GM10248 (cell line): ENCODE data around the gene SCGN.
"Not testable (repeated sequence)": the region's sequence is repeated elsewhere in the genome, so short reads cannot be mapped to it uniquely, and the experiment has no call there.

Experiments used
- CTCF ChIA-PET: fragments of 300-600 bp; sonication (Branson Sonifier 250); formaldehyde crosslinking; extraction: SDS; loops from one replicate; lab custom pipeline; 2021; ENCODE audit warnings: antibody characterized with exemption; lab: Yijun Ruan, JAX
- POLR2A ChIA-PET: fragments of 350-650 bp; sonication (Branson Sonifier 250); formaldehyde crosslinking; extraction: SDS; loops from one replicate; lab custom pipeline; 2020; ENCODE audit warnings: antibody characterized with exemption; lab: Yijun Ruan, JAX
- DNase-seq: peaks from one replicate; pipeline ENCODE4 v3.0.0; 2012; ENCODE audit errors: extremely low spot score
- CTCF ChIP-seq: IDR thresholded peaks from 2 replicates; pipeline ENCODE4 v1.5.1; 2012; ENCODE audit warnings: mild to moderate bottlenecking, low read depth; ENCODE audit errors: extremely low read depth, missing control alignments, control extremely low read depth

SCGN gene

GRCh38 chr6:25745836-25746235 is 93.8 kb downstream of the SCGN start:
- no peak for TF ChIP-seq CTCF
- ChIA-PET CTCF (interaction anchor here (1.0 to 1.6 kb wide), 3 partner anchors 8 to 33 kb away, joined by 3 read pairs; partner anchors contain the start of gene SLC17A4), POLR2A (no interaction called here)
- no peak for DNase-seq

DNA sequence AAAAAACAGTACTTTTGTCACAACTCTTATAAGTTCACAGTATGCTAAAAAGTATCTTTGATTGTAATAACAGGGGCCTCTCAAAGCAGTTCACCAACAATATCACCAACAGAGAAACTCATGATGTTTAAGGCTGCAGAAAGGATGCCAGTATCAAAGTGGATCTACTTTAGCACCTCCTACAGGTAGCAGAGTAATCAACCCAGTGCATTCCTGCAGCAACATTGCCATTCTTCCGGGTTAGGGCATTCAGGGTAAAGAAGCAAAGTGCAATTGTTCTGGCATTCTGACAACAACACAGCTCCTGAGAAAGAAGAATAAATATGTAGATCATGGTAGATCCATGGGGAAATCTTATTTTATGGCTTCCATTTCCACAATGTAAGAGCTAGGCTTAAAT is 95.0 kb downstream of the SCGN start:
- POLR2A ChIA-PET = no interaction called here
- no peak for DNase-seq
- no peak for TF ChIP-seq CTCF
- CTCF ChIA-PET = interaction anchor here (1.3 to 1.7 kb wide), 2 partner anchors 13 to 27 kb away, joined by 4 to 7 read pairs; no protein-coding TSS in a partner anchor

DNA sequence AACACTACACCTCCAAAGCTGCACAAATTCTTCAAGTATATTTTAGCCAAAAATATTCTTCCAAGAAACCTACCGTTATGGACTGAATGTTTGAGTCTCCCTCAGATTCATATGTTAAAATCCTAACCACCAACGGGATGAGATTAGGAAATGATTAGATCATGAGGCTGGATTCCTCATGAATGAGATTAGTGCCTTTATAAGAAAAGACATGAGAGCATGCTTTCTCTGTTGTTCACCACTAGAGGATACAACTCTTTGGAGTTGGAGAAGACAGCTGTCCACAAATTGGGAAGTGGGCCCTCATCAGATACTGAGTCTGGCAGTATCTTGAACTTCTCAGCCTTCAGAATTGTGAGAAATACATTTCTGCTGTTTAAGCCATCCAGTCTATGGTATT is 95.5 kb downstream of the SCGN start:
- DNase-seq = no peak
- ChIA-PET POLR2A (no interaction called here), CTCF (interaction anchor here (1.3 to 1.7 kb wide), 2 partner anchors 13 to 27 kb away, joined by 4 to 7 read pairs; no protein-coding TSS in a partner anchor)
- TF ChIP-seq CTCF = no peak

GRCh38 chr6:25748049-25748448 is 96.0 kb downstream of the SCGN start:
- TF ChIP-seq CTCF = no peak
- DNase-seq = no peak
- POLR2A ChIA-PET = no interaction called here
- CTCF ChIA-PET = interaction anchor here (1.3 to 1.7 kb wide), 2 partner anchors 12 to 28 kb away, joined by 4 to 7 read pairs; no protein-coding TSS in a partner anchor

DNA sequence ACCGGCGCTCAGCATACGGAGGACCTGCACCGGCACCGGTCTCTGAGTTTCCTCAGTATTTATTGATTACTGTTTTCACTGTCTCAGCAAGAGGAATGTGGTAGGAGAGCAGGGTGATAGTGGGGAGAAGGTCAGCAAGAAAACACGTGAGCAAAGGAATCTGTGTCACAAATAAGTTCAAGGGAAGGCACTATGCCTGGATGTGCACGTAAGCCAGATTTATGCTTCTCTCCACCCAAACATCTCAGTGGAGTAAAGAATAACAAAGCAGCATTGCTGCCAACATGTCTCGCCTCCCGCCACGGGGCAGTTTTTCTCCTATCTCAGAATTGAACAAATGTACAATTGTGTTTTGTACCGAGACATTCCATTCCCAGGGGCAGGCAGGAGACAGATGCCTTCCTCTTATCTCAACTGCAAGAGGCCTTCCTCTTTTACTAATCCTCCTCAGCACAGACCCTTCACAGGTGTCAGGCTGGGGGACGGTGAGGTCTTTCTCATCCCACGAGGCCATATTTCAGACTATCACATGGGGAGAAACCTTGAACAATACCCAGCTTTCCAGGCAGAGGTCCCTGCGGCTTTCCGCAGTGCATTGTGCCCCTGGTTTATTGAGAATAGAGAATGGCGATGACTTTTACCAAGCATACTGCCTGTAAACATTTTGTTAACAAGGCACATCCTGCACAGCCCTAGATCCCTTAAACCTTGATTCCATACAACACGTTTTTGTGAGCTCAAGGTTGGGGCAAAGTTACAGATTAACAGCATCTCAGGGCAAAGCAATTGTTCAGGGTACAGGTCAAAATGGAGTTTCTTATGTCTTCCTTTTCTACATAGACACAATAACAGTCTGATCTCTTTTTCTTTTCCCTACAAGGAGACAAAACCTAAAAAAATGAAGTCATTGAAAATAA is 96.8 kb downstream of the SCGN start:
- CTCF ChIA-PET, POLR2A ChIA-PET, DNase-seq: not testable (repeated sequence)

DNA sequence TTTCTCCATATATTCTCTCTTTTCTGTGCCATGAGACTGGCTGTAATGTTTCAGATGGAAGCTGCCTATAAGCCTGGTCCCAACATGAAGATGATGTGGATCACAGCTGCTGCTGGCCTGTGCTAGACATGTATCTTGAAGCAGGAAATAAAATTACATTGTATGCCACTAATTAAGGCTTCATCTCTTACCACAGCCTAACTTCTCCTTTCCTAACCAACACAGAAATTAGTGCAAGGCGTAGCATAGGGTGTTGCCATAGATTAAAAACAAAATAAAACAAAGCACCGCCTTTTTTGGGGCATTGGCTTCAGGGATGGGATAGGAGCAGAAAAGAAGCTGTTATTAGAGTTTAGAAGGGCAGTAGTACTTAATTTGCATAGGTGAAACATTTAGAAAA is 97.8 kb downstream of the SCGN start:
- no peak for TF ChIP-seq CTCF
- DNase-seq = no peak
- POLR2A ChIA-PET = no interaction called here
- CTCF ChIA-PET = interaction anchor here (0.7 to 1.9 kb wide), 5 partner anchors 9 to 132 kb away, joined by 3 to 6 read pairs (median 4); no protein-coding TSS in a partner anchor

- no peak for TF ChIP-seq CTCF
- POLR2A ChIA-PET = no interaction called here
- no peak for DNase-seq
- CTCF ChIA-PET = interaction anchor here (1.0 to 1.9 kb wide), 7 partner anchors 9 to 131 kb away, joined by 3 to 6 read pairs (median 4); no protein-coding TSS in a partner anchor
These were observed 98.9 kb downstream of the SCGN start for GRCh38 chr6:25750906-25751305.
